Middle frontal gyrus (tissue), 1 donor: ENCODE results near the gene TRAK2.
A peak's percentile ranks its signal among the peaks of the same experiment; 100 is the strongest.
"Not testable (repeated sequence)": the region's sequence is repeated elsewhere in the genome, so short reads cannot be mapped to it uniquely, and the experiment has no call there.

Source experiments
- DNase-seq: peaks from one replicate; pipeline ENCODE4 v3.0.0-alpha.2; 2015; ENCODE audit warnings: low spot score; ENCODE audit errors: extremely low spot score

The TRAK2 gene, protein sequence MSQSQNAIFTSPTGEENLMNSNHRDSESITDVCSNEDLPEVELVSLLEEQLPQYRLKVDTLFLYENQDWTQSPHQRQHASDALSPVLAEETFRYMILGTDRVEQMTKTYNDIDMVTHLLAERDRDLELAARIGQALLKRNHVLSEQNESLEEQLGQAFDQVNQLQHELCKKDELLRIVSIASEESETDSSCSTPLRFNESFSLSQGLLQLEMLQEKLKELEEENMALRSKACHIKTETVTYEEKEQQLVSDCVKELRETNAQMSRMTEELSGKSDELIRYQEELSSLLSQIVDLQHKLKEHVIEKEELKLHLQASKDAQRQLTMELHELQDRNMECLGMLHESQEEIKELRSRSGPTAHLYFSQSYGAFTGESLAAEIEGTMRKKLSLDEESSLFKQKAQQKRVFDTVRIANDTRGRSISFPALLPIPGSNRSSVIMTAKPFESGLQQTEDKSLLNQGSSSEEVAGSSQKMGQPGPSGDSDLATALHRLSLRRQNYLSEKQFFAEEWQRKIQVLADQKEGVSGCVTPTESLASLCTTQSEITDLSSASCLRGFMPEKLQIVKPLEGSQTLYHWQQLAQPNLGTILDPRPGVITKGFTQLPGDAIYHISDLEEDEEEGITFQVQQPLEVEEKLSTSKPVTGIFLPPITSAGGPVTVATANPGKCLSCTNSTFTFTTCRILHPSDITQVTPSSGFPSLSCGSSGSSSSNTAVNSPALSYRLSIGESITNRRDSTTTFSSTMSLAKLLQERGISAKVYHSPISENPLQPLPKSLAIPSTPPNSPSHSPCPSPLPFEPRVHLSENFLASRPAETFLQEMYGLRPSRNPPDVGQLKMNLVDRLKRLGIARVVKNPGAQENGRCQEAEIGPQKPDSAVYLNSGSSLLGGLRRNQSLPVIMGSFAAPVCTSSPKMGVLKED

DNA sequence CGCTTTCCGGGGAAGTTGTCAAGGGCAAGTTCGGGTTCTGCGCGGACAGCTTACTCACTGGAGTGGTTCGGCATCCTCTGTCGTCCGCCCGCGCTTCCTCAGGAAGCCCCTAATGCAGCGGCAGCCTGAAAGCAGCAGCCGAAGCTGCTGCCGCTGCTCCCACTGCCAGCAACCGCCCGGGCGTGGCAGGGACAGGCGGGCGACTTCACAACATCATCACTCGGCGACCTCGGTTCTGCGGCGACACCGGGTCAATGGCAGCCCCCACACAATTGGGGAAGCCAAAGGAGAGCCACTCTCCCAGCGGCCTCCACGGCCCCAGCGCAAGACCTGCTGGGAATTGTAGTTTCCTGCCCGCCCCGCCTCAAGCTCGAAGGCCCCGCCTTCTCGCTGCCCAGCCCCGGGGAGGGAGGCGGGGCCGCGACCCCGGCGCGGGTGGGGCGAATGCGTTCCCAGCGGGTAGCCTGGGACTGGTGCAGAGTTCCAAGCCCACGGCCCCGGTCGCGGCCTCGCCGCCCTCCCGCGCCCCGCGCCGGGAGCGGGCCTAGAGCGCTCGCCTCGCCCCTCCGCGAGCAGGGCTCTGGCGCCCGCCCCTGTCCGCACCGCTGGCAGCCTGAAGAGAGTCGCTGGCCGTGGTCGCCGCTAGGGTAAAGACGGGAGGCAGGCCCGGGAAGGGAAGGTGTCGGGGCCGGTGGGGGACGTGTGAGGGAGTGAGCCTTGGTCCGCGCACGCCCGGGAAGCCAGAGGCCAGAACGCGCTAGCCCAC is at the start of gene TRAK2, which contains the start of gene STRADB:
TRAK2 (minus strand) TSS at position 167 of the 766 bp plus-strand sequence. CDS start 30,951 bp downstream, outside the sequence.
STRADB (plus strand) TSS at position 449 of the 766 bp plus-strand sequence. CDS start 3,101 bp downstream, outside the sequence.
- peak; percentile 96 for DNase-seq

DNA sequence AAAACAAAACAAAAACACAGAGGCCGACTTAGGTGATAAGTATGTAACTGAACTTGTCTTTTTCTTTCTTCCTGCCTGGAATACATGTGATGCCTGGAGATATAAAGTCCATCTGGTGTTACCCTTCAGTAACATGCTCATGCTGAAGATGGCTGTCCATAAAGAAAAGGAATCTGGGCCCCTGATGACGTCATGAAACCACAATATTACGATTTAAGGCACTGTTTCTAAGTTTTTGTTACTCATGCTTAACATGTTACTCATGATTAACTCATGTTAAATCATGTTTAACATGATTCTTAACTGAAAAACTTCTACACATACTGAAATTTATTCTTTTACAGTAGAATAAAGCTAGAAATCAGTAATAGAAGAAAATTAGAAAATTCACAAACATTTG is 49.3 kb upstream of the TRAK2 start:
- DNase-seq: no peak

DNA sequence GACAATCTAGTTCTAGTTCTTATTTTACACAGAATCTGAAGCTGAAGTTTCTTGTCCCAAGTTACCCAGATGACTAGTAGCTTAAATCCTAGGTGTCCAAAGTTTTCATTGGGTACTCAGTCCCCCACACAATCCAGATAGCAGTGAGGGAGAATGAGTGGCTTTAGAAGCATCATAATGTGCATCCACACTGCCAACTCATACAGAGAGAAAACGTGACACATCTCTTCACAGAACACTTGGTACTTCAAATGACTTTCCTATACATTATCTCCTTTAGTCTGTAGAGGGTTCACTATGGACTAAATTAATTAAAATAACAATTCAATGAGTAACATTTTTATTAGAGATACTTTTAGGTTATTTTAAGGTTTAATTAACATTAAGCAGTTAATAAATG is 45.5 kb upstream of the TRAK2 start:
- no peak for DNase-seq

DNA sequence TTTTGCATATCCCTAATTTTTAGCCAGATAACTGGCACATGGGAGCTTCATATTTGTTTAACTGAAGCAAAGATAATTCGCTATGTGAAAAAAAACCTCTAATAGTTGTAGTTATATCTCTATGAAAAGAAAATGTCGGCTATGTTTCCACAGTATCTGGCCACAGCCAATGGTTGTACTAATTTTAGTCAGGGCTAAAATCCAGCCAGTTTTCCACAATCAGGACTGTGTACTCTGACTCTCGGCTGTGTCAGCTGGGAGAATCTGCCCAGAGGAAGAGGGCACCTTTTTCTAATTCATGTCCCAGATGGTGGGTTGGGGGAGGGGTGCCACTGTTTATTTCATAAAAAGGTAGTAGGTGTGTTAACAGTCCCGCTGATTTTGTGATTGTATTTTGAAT is 39.0 kb upstream of the TRAK2 start:
- no peak for DNase-seq

DNA sequence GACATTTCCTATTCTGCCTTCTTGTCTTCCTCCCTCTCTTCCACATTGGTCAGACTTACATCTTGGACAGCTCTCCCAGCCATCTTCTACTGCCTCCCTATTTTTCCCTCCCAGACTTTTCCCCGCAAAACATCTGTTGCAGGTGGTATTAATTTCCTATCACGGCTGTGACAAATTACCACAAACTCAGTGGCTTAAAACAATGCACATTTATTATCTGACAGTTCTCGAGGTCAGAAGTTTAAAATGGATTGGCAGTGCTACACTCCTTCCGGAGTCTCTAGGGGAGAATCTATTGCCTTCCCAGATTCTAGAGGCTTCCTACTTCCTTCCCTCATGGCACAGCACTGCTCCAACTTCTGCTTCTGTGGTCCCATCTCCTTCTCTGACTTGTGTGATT is 33.5 kb upstream of the TRAK2 start:
- no peak for DNase-seq

DNA sequence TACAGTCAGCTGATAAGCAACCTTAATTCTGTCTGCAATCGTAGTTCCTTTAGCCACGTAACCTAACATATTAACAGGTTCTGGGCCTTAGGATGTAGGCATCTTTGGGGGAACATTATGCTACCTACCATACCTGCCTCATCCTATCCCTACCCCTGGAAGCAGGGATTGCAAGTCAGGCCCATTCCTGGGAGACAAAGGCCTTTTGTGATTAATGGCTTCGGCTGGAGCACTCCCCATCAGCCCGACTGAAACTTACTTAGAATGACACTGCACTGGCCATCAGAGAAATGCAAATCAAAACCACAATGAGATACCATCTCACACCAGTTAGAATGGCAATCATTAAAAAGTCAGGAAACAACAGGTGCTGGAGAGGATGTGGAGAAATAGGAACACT is 32.5 kb upstream of the TRAK2 start:
- DNase-seq: not testable (repeated sequence)

DNA sequence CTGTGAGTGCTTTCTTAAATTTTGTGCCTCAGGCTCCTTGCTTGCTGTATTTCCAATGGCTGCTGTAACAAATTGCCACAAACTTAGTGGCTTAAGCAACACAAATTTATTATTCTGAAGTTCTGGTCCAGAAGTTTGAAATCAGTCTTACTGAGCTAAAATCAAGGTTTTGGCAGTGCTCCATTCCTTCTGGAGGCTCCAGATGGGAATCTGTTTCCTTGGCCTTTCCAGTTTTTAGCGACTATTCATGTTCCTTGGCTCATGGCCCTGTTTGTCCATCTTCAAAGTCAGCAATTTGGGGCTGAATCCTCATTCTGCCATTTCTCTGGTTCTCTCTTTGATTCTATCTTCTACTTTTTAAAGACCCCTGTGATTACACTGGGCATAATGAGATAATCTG is 32.1 kb upstream of the TRAK2 start:
- DNase-seq: no peak

DNA sequence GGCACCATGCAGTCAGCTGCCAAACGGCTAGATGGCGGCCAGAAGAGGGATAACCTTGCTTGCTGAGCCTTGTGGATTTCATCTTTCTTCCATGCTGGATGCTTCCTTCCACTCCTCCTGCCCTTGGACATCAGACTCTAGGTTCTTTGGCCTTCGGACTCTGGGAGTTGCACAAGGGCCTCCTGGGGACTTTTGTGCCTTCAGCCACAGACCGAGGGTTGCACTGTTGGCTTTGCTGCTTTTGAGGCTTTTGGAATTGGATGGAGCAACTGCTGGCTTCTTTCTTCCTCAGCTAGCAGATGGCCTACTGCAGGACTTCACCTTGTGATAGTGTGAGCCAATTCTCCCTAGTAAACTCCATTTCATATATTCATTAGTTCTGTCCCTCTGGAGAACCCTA is 31.3 kb upstream of the TRAK2 start:
- no peak for DNase-seq

DNA sequence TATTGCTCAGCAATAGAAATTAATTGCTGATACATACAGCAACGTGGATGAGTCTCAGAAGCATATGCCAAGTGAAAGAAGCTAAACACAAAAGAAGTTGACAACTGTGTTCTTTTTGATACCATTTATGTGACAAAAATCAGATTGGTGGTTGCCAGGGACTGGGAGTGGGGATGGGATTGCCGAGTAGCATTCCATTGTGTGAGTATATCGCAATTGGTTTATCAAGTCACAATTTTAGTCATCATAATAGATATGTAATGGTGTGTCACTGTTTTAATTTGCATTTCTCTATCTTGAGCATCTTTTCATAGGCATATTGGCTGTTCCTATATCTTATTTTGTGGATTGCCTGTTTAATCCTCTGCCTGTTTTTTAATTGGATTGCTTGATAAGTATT is 21.2 kb upstream of the TRAK2 start:
- DNase-seq: no peak

DNA sequence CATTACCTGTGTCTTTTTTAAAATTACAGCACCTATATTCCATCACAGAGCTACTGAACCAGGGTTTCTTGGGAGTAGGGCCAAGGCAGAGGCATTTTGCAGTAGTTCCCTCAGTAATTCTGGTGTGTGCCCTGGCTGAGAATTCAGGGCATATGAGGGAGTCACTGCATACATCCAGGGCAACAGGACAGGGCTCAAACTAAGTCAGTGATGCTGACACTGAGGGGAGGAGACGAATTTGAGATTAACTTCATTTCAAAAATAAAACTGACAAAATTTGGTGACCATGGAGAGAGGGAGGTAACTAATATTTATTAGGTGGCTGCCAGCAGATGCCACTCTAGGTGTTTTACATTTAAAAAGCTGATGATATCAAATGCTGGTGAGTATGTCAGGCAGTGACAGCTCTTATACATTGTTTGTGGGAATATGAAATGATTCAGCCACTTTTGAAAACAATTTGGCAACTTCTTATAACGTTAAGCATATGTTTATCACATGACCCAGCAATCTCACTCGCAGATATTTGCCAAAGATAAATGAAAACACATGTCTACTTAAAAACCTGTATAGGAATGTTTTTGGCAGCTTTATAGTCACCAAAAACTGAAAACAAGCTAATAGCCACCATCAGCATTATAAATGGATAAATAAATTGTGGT is 20.6 kb upstream of the TRAK2 start:
- DNase-seq: no peak

DNA sequence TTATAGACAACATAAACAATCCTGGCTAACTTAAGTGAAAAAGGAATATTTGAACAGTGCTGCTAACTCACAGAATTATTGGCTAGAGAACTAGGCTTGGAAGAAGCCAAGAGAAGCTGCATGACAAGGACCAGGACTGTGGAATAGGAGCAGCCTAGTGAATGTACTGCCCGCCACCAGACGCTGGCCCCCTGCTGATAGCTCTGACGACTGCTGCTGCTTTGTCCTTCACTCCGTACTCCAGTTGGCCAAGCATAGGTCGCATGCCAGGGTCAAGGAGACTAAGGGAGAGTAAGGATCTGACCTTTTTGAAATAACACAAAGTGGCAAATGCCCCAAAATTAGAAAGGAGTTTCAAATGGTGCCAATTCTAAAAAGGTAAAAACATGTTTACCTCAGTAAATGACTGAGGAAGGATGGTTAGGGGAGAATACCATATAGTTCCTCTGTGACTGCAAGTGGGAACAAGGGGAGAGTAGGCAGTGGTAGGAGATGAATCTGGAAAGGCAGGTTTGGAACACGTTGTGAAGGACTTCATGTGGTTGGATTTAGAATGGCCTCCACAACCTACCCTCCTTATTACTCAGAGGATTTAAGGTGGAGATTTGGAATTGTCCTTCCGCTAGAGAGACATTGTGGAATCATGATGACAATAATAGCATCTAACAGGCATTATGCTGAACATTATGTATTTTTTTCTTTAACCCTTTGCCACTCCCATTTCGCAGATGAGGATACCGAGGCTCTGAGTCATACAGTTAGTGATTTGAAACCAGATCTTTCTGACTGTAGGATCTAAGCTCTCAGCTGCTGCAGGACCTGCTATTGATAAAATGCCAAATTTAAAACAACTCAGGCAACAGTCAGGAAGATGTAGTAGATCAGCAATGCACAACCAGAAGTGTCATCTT is 19.8 kb upstream of the TRAK2 start:
- no peak for DNase-seq

DNA sequence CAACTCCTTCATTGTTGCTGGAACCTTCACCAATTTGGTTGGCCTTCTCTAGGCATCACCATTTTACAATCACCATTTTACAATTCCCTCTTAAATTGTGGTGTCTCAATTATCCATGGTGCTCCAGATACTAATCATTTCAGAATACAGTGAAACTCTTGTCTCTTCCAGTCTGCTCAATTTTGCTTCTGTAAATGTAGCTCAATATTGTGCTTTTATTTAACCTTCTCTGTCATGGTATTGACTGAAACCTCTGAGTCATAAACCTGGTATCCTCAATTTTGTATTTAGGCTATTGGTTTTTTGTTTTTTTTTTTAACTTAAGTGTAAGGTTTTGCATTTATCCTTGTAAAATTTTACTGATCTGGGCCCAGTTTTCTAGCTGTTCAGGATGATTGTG is 16.4 kb upstream of the TRAK2 start:
- DNase-seq: no peak

DNA sequence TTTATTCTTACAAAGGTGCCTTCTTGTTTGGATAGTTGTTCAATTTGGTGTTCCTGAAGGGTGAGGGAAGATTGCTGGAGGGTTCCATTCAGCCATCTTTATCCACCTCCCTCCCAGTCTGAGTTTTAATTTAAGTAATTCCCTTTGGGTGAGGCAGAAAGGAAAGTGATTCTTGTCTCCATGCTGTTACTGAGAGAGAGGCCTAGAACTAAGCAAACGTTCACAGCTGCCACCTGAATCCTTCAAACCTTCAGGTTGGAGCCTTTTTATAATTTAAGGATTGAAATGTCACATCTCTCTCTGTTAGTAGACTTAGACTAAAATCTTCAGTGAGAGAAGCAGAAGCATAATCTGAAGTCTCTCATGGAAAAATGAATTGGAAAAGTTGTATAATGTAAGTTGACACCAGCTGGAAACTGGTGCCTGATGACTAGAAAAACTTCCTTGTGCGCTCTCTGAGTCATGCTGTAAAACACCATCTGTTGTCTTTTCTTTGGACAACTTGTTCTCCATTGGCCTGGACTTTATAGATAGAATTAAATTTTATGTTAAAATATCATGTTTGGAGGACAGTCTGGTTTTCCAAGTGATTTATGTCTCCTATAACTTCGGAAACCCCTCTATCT is 14.9 kb upstream of the TRAK2 start:
- peak; percentile 25 for DNase-seq

DNA sequence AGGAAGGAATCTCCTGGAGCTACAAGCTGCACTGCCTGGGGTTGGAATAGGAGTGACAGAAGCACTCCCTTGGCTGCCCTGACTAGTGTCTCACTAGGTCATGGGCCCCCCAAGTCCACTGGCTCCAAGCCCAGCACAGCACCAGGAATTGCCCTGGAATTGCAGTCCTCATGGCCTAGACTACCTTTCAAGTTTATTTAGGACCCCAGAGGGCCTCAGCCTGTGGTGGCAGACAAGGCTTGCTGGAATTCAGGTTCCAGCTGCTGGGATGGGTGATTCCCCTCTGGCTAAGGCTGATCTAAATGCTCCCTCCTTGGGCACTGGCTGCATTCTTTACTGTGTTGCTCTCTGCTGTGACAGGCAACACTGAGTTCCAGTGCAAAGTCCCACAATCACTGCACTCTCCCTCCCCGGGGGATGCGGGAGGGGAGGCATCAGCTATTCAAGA is 14.3 kb upstream of the TRAK2 start:
- DNase-seq: no peak

DNA sequence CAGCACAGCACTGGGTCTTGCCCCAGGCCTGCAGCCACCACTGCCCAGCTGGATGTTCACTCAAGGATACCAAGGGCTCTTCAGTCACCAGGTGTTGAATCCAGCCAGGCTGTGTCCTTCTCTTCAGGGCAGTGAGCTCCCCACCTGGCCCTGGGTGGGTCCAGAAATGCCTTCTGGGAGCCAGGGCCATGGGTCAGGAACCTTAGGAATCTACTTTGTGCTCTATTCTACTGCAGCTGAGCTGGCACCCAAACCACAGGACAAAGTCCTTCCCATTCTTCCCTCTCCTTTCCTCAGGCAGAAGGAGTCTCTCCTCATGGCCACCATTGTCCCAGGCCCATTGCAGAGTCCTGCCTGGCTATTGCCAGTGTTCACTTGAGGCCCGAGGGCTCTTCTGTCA is 13.3 kb upstream of the TRAK2 start:
- DNase-seq: no peak

DNA sequence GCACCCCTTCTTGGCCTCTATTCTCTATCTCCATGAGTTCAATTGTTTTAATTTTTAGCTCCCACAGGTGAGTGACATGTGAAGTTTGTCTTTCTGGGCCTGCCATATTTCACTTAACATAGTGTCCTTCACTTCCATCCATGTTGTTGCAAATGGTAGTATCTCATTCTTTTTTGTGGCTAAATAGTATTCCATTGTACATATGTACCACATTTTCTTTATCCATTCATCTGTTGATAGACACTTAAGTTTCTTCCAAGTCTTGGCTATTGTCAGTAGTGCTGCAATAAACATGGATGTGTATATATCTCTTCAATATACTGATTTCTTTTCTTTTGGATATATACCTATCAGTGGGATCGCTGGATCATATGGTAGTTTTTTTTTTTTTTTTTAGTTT is 9.3 kb upstream of the TRAK2 start:
- DNase-seq: no peak

DNA sequence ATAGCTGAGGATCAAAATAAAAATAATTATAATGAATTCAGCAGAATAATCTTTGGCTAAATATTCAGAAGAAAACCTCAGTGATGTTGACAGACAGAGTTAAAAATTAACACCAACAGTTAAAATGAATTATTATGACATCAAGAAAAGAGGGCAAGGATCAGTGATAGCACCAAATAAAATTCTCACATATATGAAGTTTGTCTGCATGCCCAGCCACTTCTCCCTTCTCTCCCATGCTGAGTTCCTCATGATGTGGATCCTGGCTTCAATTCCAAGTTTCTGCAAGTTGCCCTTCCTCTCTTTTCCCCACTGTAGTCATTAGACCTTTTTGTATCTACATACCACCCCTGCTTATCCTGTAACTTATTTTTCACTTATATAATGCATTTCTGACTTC is 7.1 kb upstream of the TRAK2 start:
- DNase-seq: no peak

DNA sequence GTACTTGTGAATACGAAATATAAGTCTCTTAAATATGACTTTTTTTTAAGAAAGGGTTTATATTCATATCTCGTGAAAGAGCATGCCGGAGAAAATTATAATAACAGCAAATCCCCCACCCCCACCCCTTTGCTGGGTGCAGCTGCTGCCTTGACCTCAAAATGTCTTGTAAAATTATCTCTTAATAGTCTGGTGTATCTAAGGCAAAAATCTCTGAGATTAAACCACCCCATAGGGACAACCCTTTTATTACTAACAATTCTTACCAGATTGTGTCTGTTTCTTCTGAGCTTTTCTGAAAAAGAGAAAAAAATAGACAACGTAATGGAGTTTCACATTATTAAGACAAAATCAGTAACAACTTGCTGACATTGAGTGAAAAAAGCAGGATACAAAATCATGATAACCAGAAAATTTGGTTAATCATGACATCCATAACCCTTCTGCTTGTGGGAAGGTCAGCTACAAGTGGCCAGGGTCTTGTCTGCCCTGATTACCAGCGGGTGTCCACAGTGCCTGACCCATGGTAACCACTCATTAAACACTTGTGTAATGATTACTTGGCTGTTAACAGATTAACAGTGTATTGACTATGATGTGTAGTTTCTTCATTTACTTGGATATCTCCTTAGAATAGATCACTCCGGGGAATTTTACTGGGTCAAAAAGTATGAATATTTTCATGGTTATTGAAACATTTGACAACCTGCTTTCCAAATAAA is 1.8 kb upstream of the TRAK2 start:
- no peak for DNase-seq
